ENCODE data around the gene C7orf57. TPM values are rescaled to one million over a fixed set of nuclear protein-coding genes. Genes with fewer than 3 reads are reported as not detected.
"Not testable (repeated sequence)": the region's sequence is repeated elsewhere in the genome, so short reads cannot be mapped to it uniquely, and the experiment has no call there.

Gene C7orf57
- total RNA-seq, 2 experiments from 2014 or later = 0.71 to 0.90 TPM

DNA sequence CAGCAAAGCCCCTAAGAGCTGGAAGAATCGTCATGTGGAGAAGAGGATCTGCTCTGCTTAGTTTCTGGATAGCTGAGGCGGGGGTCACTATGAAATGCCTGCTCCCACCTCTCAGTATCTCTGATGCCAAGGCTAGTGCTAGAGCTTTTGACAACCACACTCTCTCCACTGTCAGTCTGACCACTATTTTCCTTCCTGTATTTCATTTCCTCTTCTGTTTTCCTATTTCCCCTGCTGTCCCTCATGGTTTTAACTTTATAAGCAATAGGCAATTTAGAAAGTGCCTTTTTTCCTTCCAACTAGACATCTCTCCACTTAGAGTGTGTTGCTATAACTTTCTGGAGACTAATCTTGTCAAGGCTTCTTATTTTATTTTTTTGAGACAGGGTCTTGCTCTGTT lies 23.6 kb downstream of the C7orf57 start:
- H3K4me3 Mint-ChIP-seq = no peak overlapping the region
- CTCF ChIA-PET = no interaction called here
- H3K4me1 Mint-ChIP-seq (ENCODE audit: low read depth) = peaks cover 3% of the 10 kb centered on the region
- H3K36me3 Mint-ChIP-seq = peaks cover 7% of the 10 kb centered on the region
- no peak for DNase-seq
- intact Hi-C loops (cut with micrococcal nuclease) = no loop called here
- H3K27ac Mint-ChIP-seq = no peak overlapping the region
- POLR2A ChIA-PET = no interaction called here
- H3K9me3 Mint-ChIP-seq = peaks cover 12% of the 10 kb centered on the region
- H3K27me3 Mint-ChIP-seq = peaks cover 2% of the 10 kb centered on the region

DNA sequence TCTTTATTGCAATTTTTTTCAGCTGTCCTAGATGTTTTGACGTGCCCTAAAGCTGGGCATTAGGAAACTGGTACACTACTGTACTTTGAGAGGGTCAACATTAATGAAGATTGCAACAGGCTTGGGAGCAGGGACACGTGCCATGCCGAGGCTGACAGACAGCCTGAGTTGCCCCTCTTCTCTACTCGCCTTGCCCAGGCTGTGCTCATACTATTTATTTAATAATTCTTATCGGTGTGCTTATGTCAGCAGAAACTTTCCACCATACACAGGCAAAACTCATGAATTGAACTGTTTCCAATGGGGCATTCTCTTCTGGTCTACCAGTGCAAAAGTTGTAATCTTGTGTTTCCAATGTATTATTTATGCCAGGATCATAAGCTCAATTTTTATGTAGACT lies 24.4 kb downstream of the C7orf57 start:
- POLR2A ChIA-PET = no interaction called here
- H3K4me1 Mint-ChIP-seq (ENCODE audit: low read depth) = peaks cover 3% of the 10 kb centered on the region

DNA sequence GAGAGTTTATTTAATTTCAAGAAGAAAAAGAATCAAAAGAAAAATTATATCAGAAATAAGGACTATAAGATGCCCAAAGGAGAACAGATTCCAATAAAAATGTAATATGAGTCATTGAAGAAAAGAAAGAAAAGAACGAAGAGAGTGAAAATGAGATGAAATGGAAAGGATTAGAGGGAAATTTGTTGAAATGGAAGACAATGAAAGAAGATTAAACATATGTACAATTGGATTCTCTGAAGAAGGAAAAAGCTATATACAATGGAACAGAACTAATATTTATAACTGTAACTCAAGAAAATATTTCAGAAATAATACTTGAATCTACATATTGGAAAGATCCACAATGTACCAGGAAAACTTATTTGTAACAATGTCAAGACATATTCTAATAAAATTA lies 28.6 kb downstream of the C7orf57 start:
- Mint-ChIP-seq H3K4me1 (ENCODE audit: low read depth) (no peaks in the 10 kb centered on the region), H3K4me3 (no peak overlapping the region), H3K9me3 (peaks cover 3% of the 10 kb centered on the region), H3K27me3 (peaks cover 2% of the 10 kb centered on the region), H3K36me3 (peaks cover 5% of the 10 kb centered on the region), H3K27ac (no peak overlapping the region)
- DNase-seq = no peak
- ChIA-PET POLR2A (no interaction called here), CTCF (no interaction called here)
- intact Hi-C loops (cut with micrococcal nuclease) = no loop called here

More for the DNA sequence above, 24.4 kb downstream of the C7orf57 start:
- no peak overlapping the region for H3K27ac Mint-ChIP-seq
- H3K9me3 Mint-ChIP-seq = peaks cover 12% of the 10 kb centered on the region
- peaks cover 7% of the 10 kb centered on the region for H3K36me3 Mint-ChIP-seq
- H3K27me3 Mint-ChIP-seq = peaks cover 2% of the 10 kb centered on the region
- no peak for DNase-seq
- H3K4me3 Mint-ChIP-seq = no peak overlapping the region
- intact Hi-C loops (cut with micrococcal nuclease) = no loop called here
- CTCF ChIA-PET = interaction anchor here (1.0 to 1.1 kb wide), 2 partner anchors 42 to 91 kb away, joined by 3 to 4 read pairs; no protein-coding TSS in a partner anchor

DNA sequence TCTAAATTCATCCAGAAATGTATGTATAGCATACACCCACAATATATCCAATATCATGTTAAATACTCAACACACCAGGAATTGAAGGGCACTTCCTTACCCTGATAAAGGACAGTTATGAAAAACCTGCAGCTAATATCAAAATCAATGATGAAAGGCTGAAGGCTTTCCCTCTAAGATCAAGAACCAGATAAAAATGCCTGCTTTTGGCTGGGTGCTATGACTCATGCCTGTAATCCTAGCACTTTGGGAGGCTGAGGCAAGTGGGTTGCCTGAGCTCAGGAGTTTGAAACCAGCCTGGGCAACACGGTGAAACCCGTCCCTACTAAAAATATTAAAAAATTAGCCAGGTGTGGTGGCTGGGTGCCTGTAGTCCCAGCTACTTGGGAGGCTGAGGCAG lies 32.1 kb downstream of the C7orf57 start:
- H3K4me3 Mint-ChIP-seq = no peak overlapping the region
- peaks cover 11% of the 10 kb centered on the region for H3K36me3 Mint-ChIP-seq
- ChIA-PET CTCF (interaction anchor here (0.8 kb wide), 1 partner anchor 8 kb away, joined by 3 read pairs; no protein-coding TSS in a partner anchor), POLR2A (interaction anchor here (0.6 kb wide), 1 partner anchor 26 kb away, joined by 3 read pairs; no protein-coding TSS in a partner anchor)
- intact Hi-C loops (cut with micrococcal nuclease) = no loop called here
- no peak for DNase-seq
- no peaks in the 10 kb centered on the region for H3K4me1 Mint-ChIP-seq (ENCODE audit: low read depth)
- peaks cover 14% of the 10 kb centered on the region for H3K9me3 Mint-ChIP-seq
- H3K27me3 Mint-ChIP-seq = peaks cover 2% of the 10 kb centered on the region
- H3K27ac Mint-ChIP-seq = no peak overlapping the region

DNA sequence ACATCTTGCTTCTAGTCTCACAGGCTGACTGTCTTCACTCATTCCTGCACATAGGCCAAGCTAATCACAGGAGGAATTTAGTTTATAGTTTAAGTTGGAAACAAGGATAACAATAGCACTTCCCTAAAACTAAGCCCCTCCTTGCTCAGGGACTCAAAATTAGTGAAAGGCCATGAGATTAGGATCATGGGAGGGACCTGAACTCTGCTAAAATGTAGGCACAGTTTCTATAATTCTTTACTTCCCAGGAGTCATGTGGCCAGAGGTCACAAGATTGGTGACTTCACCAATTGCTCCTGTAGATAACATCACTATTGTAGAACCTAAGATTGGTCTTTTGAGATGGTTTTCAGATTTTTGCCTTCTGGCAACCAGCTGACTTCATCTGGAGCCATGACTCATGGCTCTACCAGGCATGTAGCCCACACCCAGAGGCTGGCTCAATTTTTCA lies 38.9 kb downstream of the C7orf57 start:
- no peak overlapping the region for H3K4me3 Mint-ChIP-seq
- H3K27ac Mint-ChIP-seq = no peak overlapping the region

DNA sequence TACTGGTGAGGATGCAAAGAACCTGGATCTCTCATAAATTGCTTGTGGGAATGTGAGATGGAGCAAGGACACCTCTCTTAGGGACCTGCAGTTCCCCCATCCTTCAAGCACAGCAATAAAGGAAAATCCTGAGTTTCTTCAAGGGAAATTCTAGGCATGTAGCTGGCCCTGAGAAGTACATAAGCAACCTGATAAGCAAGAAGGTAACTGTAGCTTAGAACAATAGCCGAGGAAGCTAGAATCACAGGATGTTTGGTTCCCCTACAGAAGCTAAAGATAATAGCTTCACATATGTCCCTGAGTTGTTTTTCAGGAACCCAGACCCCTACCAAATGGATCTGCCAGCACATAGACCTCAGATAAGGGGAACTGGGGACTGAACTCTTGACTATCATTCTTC lies 42.1 kb downstream of the C7orf57 start:
- intact Hi-C loops (cut with micrococcal nuclease) = no loop called here
- POLR2A ChIA-PET = no interaction called here
- H3K4me3 Mint-ChIP-seq = no peak overlapping the region
- H3K36me3 Mint-ChIP-seq = peaks cover 1% of the 10 kb centered on the region
- H3K4me1 Mint-ChIP-seq (ENCODE audit: low read depth) = peaks cover 13% of the 10 kb centered on the region
- H3K9me3 Mint-ChIP-seq = peaks cover under 1% of the 10 kb centered on the region
- no peaks in the 10 kb centered on the region for H3K27me3 Mint-ChIP-seq
- no peak for DNase-seq
- CTCF ChIA-PET = no interaction called here
- H3K27ac Mint-ChIP-seq = no peak overlapping the region

More for the DNA sequence above, 38.9 kb downstream of the C7orf57 start:
- ChIA-PET POLR2A (no interaction called here), CTCF (no interaction called here)
- H3K27me3 Mint-ChIP-seq = no peaks in the 10 kb centered on the region
- DNase-seq = no peak
- intact Hi-C loops (cut with micrococcal nuclease) = no loop called here
- peaks cover 12% of the 10 kb centered on the region for H3K4me1 Mint-ChIP-seq (ENCODE audit: low read depth)
- H3K9me3 Mint-ChIP-seq = peaks cover 11% of the 10 kb centered on the region
- peaks cover 6% of the 10 kb centered on the region for H3K36me3 Mint-ChIP-seq

DNA sequence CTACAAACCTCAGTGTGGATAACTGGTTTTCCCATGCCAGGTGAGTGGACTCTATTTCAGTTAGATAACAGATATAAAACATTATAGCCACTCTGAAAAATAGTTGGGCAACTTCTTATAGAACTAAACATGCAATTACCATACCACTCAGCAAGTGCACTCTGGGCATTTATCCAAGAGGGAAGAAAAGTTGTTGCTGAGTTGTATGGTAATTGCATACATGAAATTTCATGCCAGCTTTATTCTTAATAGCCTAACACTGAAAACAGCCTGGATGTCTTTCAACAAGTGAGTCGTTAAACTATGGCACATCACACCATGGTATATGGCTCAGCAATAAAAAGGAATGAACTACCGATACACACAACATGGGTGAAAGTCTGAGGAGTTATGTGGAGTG lies 43.1 kb downstream of the C7orf57 start:
- H3K27me3 Mint-ChIP-seq = no peaks in the 10 kb centered on the region
- no peak for DNase-seq
- intact Hi-C loops (cut with micrococcal nuclease) = no loop called here
- H3K9me3 Mint-ChIP-seq = no peaks in the 10 kb centered on the region
- CTCF ChIA-PET = no interaction called here
- H3K27ac Mint-ChIP-seq = no peak overlapping the region
- H3K4me3 Mint-ChIP-seq = no peak overlapping the region
- POLR2A ChIA-PET = no interaction called here
- peaks cover 23% of the 10 kb centered on the region for H3K4me1 Mint-ChIP-seq (ENCODE audit: low read depth)
- H3K36me3 Mint-ChIP-seq = no peaks in the 10 kb centered on the region

DNA sequence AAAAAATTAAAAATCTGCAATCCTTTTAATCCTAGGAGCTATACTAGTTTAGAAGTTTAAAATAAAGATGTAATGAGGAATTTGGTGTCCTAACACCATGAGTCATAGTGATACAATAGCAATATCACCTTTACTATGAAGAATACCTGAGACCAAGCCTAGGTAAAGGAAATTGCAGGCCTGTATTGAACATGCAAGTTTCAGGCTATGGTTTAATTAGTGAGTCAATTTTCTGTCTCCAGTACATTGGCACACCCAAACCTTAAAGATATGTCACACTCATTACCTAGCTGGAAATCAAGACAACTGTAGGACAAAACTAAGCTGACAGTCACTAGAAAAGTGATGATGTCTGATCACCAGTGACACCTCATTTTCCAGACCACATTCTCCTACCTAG lies 47.0 kb downstream of the C7orf57 start:
- DNase-seq; H3K4me3 Mint-ChIP-seq; H3K27me3 Mint-ChIP-seq; H3K9me3 Mint-ChIP-seq; H3K36me3 Mint-ChIP-seq; intact Hi-C loops (cut with micrococcal nuclease): not testable (repeated sequence)
- H3K27ac Mint-ChIP-seq = peak overlapping the region; percentile 53
- H3K4me1 Mint-ChIP-seq (ENCODE audit: low read depth) = peaks cover 48% of the 10 kb centered on the region
- CTCF ChIA-PET = interaction anchor here (0.6 kb wide), 1 partner anchor 90 kb away, joined by 3 read pairs; no protein-coding TSS in a partner anchor
- POLR2A ChIA-PET = interaction anchor here (1.5 kb wide), 1 partner anchor 41 kb away, joined by 3 read pairs; no protein-coding TSS in a partner anchor

DNA sequence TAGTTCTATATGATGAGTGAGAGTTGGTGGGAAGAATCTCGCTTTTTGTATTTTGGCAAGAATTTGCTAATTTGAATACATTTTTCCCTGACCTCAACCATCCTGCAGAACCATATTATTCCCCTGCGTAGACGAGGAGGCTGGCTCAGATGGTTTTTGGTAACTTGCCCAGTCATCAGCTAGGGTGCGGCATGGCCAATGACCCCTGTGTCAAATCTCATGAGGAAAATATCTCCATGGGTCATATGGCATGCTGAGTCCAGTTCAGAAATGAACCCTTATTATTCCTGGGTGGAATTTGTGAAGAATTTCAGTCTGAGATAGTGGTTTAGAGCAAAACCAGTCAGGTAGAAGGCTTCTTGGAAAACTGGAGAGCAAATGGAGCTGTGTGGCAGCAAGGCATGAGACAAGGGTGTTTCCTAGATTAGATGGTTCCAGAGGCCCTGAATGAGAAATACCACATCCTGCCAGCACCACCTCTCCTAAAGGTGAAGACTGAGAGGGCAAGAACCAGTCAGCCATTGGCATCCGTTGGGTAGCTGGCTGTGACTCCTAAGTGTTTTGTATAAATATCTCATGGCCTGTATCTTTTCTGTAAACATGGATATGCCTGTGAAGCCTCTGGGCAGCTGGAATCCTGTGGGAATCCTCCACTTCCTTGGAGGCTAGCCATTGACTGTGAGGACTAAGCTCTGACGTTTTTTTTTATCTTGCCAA lies 47.9 kb downstream of the C7orf57 start:
- Mint-ChIP-seq H3K4me1 (ENCODE audit: low read depth) (peaks cover 55% of the 10 kb centered on the region), H3K27ac (peak overlapping the region; percentile 70), H3K36me3 (no peaks in the 10 kb centered on the region), H3K27me3 (no peaks in the 10 kb centered on the region), H3K9me3 (no peaks in the 10 kb centered on the region), H3K4me3 (peak overlapping the region; percentile 41)
- peak; percentile 66 for DNase-seq
- intact Hi-C loops (cut with micrococcal nuclease) = no loop called here
- ChIA-PET CTCF (interaction anchor here (0.7 to 2.5 kb wide), 4 partner anchors 7 to 115 kb away, joined by 3 to 6 read pairs (median 5); no protein-coding TSS in a partner anchor), POLR2A (interaction anchor here (0.7 to 1.5 kb wide), 2 partner anchors 42 to 216 kb away, joined by 3 read pairs; no protein-coding TSS in a partner anchor)

DNA sequence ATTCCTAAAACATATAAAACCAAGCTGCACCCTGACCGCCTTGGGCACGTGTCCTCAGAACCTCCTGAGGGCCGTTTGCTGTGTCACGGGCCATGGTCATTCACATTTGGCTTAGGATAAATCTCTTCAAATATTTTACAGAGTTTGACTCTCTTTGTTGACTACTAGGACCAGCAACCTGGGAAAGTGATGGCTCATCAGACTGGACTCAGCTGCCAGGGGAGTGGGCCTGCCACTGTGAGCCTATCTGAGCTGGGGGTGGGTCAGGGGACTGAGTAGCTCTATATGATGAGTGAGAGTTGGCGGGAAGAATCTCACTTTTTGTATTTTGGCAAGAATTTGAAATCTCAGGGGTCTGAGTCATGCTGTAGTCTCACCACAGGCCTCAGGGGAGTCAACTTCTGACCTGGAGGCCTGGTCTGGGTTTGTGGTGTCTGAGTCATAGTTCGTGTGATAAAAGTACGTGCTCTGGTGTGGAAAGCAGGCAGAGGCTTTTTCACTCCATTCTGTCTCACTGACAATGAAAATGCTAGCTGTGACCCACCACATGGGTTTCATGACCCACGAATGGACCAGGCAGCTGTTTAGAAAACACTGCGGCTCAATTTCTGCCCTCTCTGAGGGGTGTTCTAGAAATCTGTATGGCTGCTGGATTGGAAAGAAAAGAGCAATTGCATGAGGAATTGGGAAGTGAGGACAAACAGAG lies 49.5 kb downstream of the C7orf57 start:
- Mint-ChIP-seq H3K4me1 (ENCODE audit: low read depth) (peaks cover 55% of the 10 kb centered on the region), H3K36me3 (peaks cover under 1% of the 10 kb centered on the region), H3K4me3 (peak overlapping the region; percentile 49), H3K9me3 (no peaks in the 10 kb centered on the region), H3K27ac (peak overlapping the region; percentile 91), H3K27me3 (no peaks in the 10 kb centered on the region)
- ChIA-PET CTCF (interaction anchor here (0.7 to 2.5 kb wide), 6 partner anchors 26 to 140 kb away, joined by 3 to 7 read pairs (median 4); partner anchors contain the start of gene C7orf57), POLR2A (interaction anchor here (1.0 to 4.2 kb wide), 6 partner anchors 11 to 214 kb away, joined by 3 to 22 read pairs (median 5); no protein-coding TSS in a partner anchor)
- DNase-seq = peak; percentile 90
- intact Hi-C loops (cut with micrococcal nuclease) = loop anchor here (1.0 to 2.0 kb wide), 8 partner anchors 12 to 106 kb away; partner anchors contain the start of genes C7orf57 and HUS1

DNA sequence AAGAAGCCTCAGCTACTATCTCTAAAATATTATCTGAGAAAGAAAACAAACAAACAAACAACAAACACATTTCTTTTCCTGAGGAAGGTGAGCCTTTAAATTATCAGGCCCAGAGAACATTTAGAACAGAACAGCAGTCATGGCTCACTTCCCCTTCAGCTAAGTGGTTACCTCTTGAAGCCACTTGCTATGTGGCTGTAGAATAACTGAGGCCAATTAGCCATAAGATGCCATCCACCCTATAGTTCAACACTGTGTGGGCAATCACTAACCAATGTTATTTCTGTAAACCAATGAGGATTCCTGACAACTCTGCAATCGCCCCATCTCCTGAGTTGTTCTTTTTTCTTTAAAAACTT lies 50.1 kb downstream of the C7orf57 start:
- intact Hi-C loops (cut with micrococcal nuclease) = loop anchor here (1.0 to 2.0 kb wide), 8 partner anchors 12 to 106 kb away; partner anchors contain the start of genes C7orf57 and HUS1
- H3K27ac Mint-ChIP-seq = peak overlapping the region; percentile 91
- peaks cover 5% of the 10 kb centered on the region for H3K36me3 Mint-ChIP-seq
- H3K9me3 Mint-ChIP-seq = no peaks in the 10 kb centered on the region
- ChIA-PET CTCF (interaction anchor here (0.7 to 2.5 kb wide), 5 partner anchors 25 to 94 kb away, joined by 3 to 7 read pairs (median 4); partner anchors contain the start of gene C7orf57), POLR2A (interaction anchor here (1.0 to 4.2 kb wide), 6 partner anchors 11 to 215 kb away, joined by 3 to 22 read pairs (median 5); no protein-coding TSS in a partner anchor)
- H3K4me1 Mint-ChIP-seq (ENCODE audit: low read depth) = peaks cover 60% of the 10 kb centered on the region
- H3K4me3 Mint-ChIP-seq = peak overlapping the region; percentile 49
- H3K27me3 Mint-ChIP-seq = no peaks in the 10 kb centered on the region
- no peak for DNase-seq

DNA sequence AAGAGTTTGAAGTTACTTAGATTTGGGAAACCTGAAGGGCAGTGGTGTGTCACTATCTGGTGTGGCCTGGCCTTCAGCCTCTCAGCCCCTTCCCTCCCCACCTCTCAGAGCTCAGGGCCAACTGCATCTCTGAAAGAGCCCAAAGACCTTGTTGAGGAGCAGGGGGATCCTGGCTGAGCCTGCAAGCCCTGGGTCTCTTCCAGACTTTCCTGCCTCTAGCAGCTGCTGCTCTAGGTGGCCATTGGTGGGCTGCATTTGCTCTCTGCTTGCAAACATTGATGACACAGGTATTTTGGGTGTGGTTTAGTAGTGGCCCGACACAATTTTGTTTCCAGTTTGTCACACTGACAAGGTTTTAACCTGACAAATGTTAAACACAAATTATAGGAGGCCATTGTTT lies 50.6 kb downstream of the C7orf57 start:
- intact Hi-C loops (cut with micrococcal nuclease) = loop anchor here (1.0 to 2.0 kb wide), 8 partner anchors 11 to 107 kb away; partner anchors contain the start of genes C7orf57 and HUS1
- no peak overlapping the region for H3K4me3 Mint-ChIP-seq

More for the DNA sequence above, 50.6 kb downstream of the C7orf57 start:
- no peaks in the 10 kb centered on the region for H3K27me3 Mint-ChIP-seq
- no peak for DNase-seq
- H3K4me1 Mint-ChIP-seq (ENCODE audit: low read depth) = peaks cover 65% of the 10 kb centered on the region
- ChIA-PET POLR2A (interaction anchor here (1.5 to 4.2 kb wide), 3 partner anchors 10 to 95 kb away, joined by 6 to 22 read pairs (median 7); no protein-coding TSS in a partner anchor), CTCF (interaction anchor here (1.4 kb wide), 1 partner anchor 50 kb away, joined by 7 read pairs; the partner anchor contains the start of gene C7orf57)
- H3K27ac Mint-ChIP-seq = peak overlapping the region; percentile 91
- H3K9me3 Mint-ChIP-seq = no peaks in the 10 kb centered on the region
- H3K36me3 Mint-ChIP-seq = peaks cover 11% of the 10 kb centered on the region
